HepG2 (cell line): ENCODE measurements around the gene DUSP21. TPM values are rescaled to one million over a fixed set of nuclear protein-coding genes. Genes with fewer than 3 reads are reported as not detected.

ENCODE experiments used
- ATAC-seq: fragments of 200-7000 bp; cut with Tn5 transposase; 3 replicates; pipeline ENCODE4 v1.9.1; 2020; ENCODE audit warnings: mild to moderate bottlenecking, moderate library complexity
- BruUV-seq: library from RNA; stranded (reverse); fragments of 400-500 nt; replicated peaks from 2 replicates; lab custom pipeline; 2021; lab: Mats Ljungman, UMichigan
- CTCF ChIA-PET: fragments of 300-600 bp; formaldehyde crosslinking; extraction: SDS; loops from one replicate; lab custom pipeline; 2021; ENCODE audit warnings: low total read pairs, inconsistent platforms, low intra/inter-chr PET ratio; lab: Yijun Ruan, JAX
- POLR2A ChIA-PET: fragments of 350-600 bp; sonication (Branson Sonifier 250); formaldehyde crosslinking; loops from one replicate; lab custom pipeline; 2020; ENCODE audit warnings: antibody characterized with exemption, inconsistent platforms; lab: Yijun Ruan, JAX
- DNase-seq: peaks from one replicate; pipeline ENCODE4 v3.0.0-alpha.2; 2015; ENCODE audit warnings: low spot score
- FAIRE-seq: peaks from 3 replicates; lab custom pipeline; 2011; peaks lifted over from hg19 to GRCh38; lab: Jason Lieb, UNC
- H2AFZ ChIP-seq: one replicate; pipeline ENCODE4 v1.6.1; 2011; ENCODE audit warnings: low read length, inconsistent platforms
- H3K27ac ChIP-seq: fragments of 300-600 bp; 3 replicates; pipeline ENCODE4 v1.8.0; 2011; ENCODE audit warnings: mixed run types, mild to moderate bottlenecking, mixed read lengths, low read length, inconsistent platforms; ENCODE audit not compliant: insufficient read depth; ENCODE audit errors: extremely low read length
- H3K27me3 ChIP-seq, 2 experiments: fragments of 200-600 bp in 1 of 2; 2 replicates in 1 of 2; 3 replicates in 1 of 2; pipeline versions ENCODE4 v1.6.0 to v1.8.0; 2011; ENCODE audit warnings: low read length in 2 of 2, mild to moderate bottlenecking in 2 of 2, moderate library complexity in 2 of 2, inconsistent platforms in 1 of 2; ENCODE audit not compliant: insufficient read depth in 2 of 2, control insufficient read depth in 1 of 2
- H3K36me3 ChIP-seq, 2 experiments: fragments of 200-600 bp in 1 of 2; replicated peaks in 1 of 2; 2 replicates in 1 of 2; 3 replicates in 1 of 2; pipeline versions ENCODE4 v1.5.1 to v1.8.0; 2011; ENCODE audit warnings: low read length in 2 of 2, inconsistent platforms in 1 of 2; ENCODE audit not compliant: insufficient read depth in 2 of 2, control insufficient read depth in 1 of 2
- H3K4me1 ChIP-seq: 2 replicates; pipeline ENCODE4 v1.5.1; 2012; ENCODE audit warnings: low read length, inconsistent platforms; ENCODE audit not compliant: insufficient read depth
- H3K4me2 ChIP-seq: 2 replicates; pipeline ENCODE4 v1.6.0; 2011; ENCODE audit warnings: low read depth, low read length, inconsistent platforms
- H3K4me3 ChIP-seq, 3 experiments: fragments of 200-600 bp in 1 of 3; sonication (generic), shearing (Covaris generic) in 1 of 3; replicated peaks in 1 of 3; 2 replicates each; pipeline ENCODE4 v1.5.1; 2011 to 2016; ENCODE audit warnings: low read length in 3 of 3, inconsistent platforms in 2 of 3, low read depth in 2 of 3, mild to moderate bottlenecking in 2 of 3, control low read depth in 1 of 3, mixed read lengths in 1 of 3; ENCODE audit not compliant: insufficient read depth in 1 of 3
- H3K79me2 ChIP-seq: one replicate; pipeline ENCODE4 v1.6.1; 2011; ENCODE audit warnings: low read length, inconsistent platforms; ENCODE audit not compliant: insufficient read depth
- H3K9ac ChIP-seq: 2 replicates; pipeline ENCODE4 v1.6.0; 2011; ENCODE audit warnings: mild to moderate bottlenecking, low read depth, low read length, inconsistent platforms; ENCODE audit not compliant: insufficient read depth
- H3K9me3 ChIP-seq: 2 replicates; pipeline ENCODE4 v1.5.1; 2012; ENCODE audit warnings: mild to moderate bottlenecking, low read length
- H4K20me1 ChIP-seq: 2 replicates; pipeline ENCODE4 v1.6.0; 2011; ENCODE audit warnings: inconsistent platforms, mild to moderate bottlenecking, low read length, moderate library complexity; ENCODE audit not compliant: insufficient read depth
- GPBP1L1 ChIP-seq: sonication (generic); formaldehyde crosslinking; IDR thresholded peaks from 2 replicates; pipeline ENCODE4 v1.5.0; 2020; ENCODE audit warnings: mild to moderate bottlenecking, missing genetic modification reagents
- GRHL1 ChIP-seq: sonication (generic); formaldehyde crosslinking; conservative IDR thresholded peaks from 2 replicates; pipeline ENCODE4 v1.8.0; 2022; ENCODE audit warnings: missing genetic modification reagents
- HMGXB4 ChIP-seq, 2 experiments: sonication (generic) in 1 of 2; formaldehyde crosslinking in 1 of 2; IDR thresholded peaks; 2 replicates each; pipeline versions ENCODE4 v1.4.0 to v1.6.1; 2018 to 2020; ENCODE audit warnings: missing genetic modification reagents in 2 of 2, borderline replicate concordance in 1 of 2, low read depth in 1 of 2, mild to moderate bottlenecking in 1 of 2, missing biosample characterization in 1 of 2
- MIER2 ChIP-seq: IDR thresholded peaks from 2 replicates; pipeline ENCODE4 v1.6.1; 2016; ENCODE audit warnings: missing biosample characterization, missing genetic modification reagents
- PATZ1 ChIP-seq: sonication (generic); formaldehyde crosslinking; IDR thresholded peaks from 2 replicates; pipeline ENCODE4 v1.4.0; 2020; ENCODE audit warnings: missing genetic modification reagents
- WIZ ChIP-seq: sonication (generic); formaldehyde crosslinking; IDR thresholded peaks from 2 replicates; pipeline ENCODE4 v1.5.1; 2020; ENCODE audit warnings: mild to moderate bottlenecking, missing genetic modification reagents
- YY1 ChIP-seq: IDR thresholded peaks from 2 replicates; pipeline ENCODE4 v1.6.1; 2011; ENCODE audit warnings: low read length, low read depth, moderate library complexity, mild to moderate bottlenecking; ENCODE audit not compliant: insufficient read depth, insufficient replicate concordance
- ZMAT3 ChIP-seq: sonication (generic); formaldehyde crosslinking; conservative IDR thresholded peaks from 2 replicates; pipeline ENCODE4 v1.7.0; 2021; ENCODE audit warnings: missing genetic modification reagents
- ZNF367 ChIP-seq: sonication (generic); formaldehyde crosslinking; IDR thresholded peaks from 2 replicates; pipeline ENCODE4 v1.4.0; 2020; ENCODE audit warnings: missing genetic modification reagents, borderline replicate concordance
- ZNF460 ChIP-seq: sonication (generic); formaldehyde crosslinking; IDR thresholded peaks from 2 replicates; pipeline ENCODE4 v1.5.1; 2020; ENCODE audit warnings: missing genetic modification reagents, mild to moderate bottlenecking, borderline replicate concordance
- ZNF788 ChIP-seq: sonication (generic); formaldehyde crosslinking; IDR thresholded peaks from 2 replicates; pipeline ENCODE4 v1.5.0; 2020; ENCODE audit warnings: mild to moderate bottlenecking, missing genetic modification reagents, borderline replicate concordance
- WGBS: methylation state at CpG from one replicate; pipeline ENCODE4 v1.1.6; 2017; ENCODE audit warnings: low lambda C conversion rate; 5-methylcytosine and 5-hydroxymethylcytosine counted together
- in situ Hi-C: cut with HindIII; loops from 2 replicates; pipeline ENCODE4 v1.10.0; 2017; ENCODE audit warnings: low pct_unique_long_range_greater_than_20kb; ENCODE audit not compliant: extremely low pct_ligation_motif_present
- intact Hi-C: fragments of 100-400 bp; cut with micrococcal nuclease; formaldehyde crosslinking; loops from one replicate; pipeline ENCODE4 v1.10.0; 2022; ENCODE audit not compliant: unreplicated experiment
- polyA plus RNA-seq, 8 experiments: library from polyadenylated mRNA; depleted of rRNA in 3 of 8; stranded (reverse) in 7 of 8; unstranded in 1 of 8; fragments of >200 nt; fragmentation: Illumina TruSeq in 4 of 8; extraction: Trizol in 4 of 8; gene quantifications; 2 replicates each; pipeline versions ENCODE4 v1.2.1 to v1.2.3, GENCODE V29; 2011 to 2016; ENCODE audit warnings: low read depth in 4 of 8, missing spikeins in 1 of 8, mixed read lengths in 1 of 8; ENCODE audit not compliant: insufficient read depth in 1 of 8
- total RNA-seq, 5 experiments: library from RNA; depleted of rRNA; stranded (reverse); fragments of >200 nt; fragmentation: Illumina TruSeq; extraction: Trizol; gene quantifications; 2 replicates each; pipeline ENCODE4 v1.2.3, GENCODE V29; 2016; ENCODE audit warnings: low read depth in 1 of 5

The DUSP21 gene
- total and polyA plus RNA-seq, 2 of the 13 experiments (the other 11 are each of a cell fraction or from before 2014, with no cell fraction given), result not detected

- TF ChIP-seq HMGXB4 (CRISPR knock-in tag; IDR thresholded peaks at IDR 0.05; ENCODE audit: borderline replicate concordance in 1 of 2, low read depth in 1 of 2), result peak in 1 of 2 experiments; percentile 26; a peak in 1 of 4 replicates
- TF ChIP-seq ZMAT3 (CRISPR knock-in tag), result 0 out of 2 replicates have a peak, but pooled peaks have one; percentile 52
- TF ChIP-seq, all 625 proteins: peak for 16
These were observed 29.8 kb downstream of the DUSP21 start (continued) for GRCh38 chrX:44873415-44874276.

GRCh38 chrX:44874420-44875184, 30.8 kb downstream of the DUSP21 start:
- Histone ChIP-seq H3K9ac (peak overlapping the region; percentile 87), H4K20me1 (peaks cover 25% of the 10 kb centered on the region; the same call in 1 of the 2 replicates), H3K27ac (peak overlapping the region; percentile 92), H3K27me3 (no peaks in the 10 kb centered on the region; a peak in 1 of 5 replicates), H3K4me1 (peaks cover 13% of the 10 kb centered on the region; the same call in 1 of the 2 replicates), H3K79me2 (peaks cover 68% of the 10 kb centered on the region), H3K4me3 (peak overlapping the region; percentile 81 to 85 (median 85)), H3K4me2 (peak overlapping the region; percentile 74), H3K36me3 (no peaks in the 10 kb centered on the region), H3K9me3 (no peaks in the 10 kb centered on the region), H2AFZ (no peak overlapping the region)
- POLR2A ChIA-PET, result interaction anchor here (1.1 to 1.6 kb wide), 2 partner anchors 39 to 41 kb away, joined by 3 to 4 read pairs; no protein-coding TSS in a partner anchor
- DNase-seq (no peak), ATAC-seq (no peak), FAIRE-seq (peak; percentile 62)
- intact Hi-C loops (loop anchor here (5.0 to 10.0 kb wide), 2 partner anchors 70 to 332 kb away; partner anchors contain the start of gene FUNDC1), in situ Hi-C loops (no loop called here)
- CTCF ChIA-PET, result no interaction called here
- BruUV-seq, result TSS peak; percentile 50
- 5% methylated on average over 10 of the region's 14 CpGs for WGBS
- TF ChIP-seq PATZ1 (peak; percentile 45; the same call in 1 of the 2 replicates), ZNF367 (no peak), WIZ (CRISPR knock-in tag) (no peak), GRHL1 (CRISPR knock-in tag) (no peak), YY1 (peak; percentile 74), ZNF460 (CRISPR knock-in tag) (no peak), ZNF788 (CRISPR knock-in tag) (no peak), GPBP1L1 (no peak), MIER2 (CRISPR knock-in tag) (no peak)
